Inflammatory macrophage (primary cell): Measurements from ENCODE around the gene ADSS1.

Experiments used
- DNase-seq, 2 donors: peaks; one replicate each; pipeline ENCODE4 v3.0.0-alpha.2; 2020 to 2022

Gene ADSS1

DNA sequence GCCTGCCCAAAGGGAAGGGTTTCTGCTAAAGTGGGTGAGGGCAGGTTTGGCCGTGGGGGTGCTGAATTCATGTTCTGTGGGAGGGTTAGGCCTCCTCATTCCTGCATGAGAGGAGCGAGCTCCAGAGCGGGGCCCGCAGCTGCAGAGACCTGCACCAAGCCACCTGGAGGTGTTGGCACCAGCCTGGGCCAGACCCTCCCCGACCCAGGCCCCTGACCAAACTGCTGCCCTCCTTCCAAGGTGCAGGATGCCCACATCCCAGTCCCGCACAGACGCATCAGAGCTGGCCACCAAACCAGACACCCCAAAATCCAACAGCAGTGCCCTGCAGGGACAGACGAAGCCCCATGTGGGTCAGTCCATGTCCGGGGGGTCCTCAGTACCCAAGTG, 10.6 kb downstream of the ADSS1 start:
- DNase-seq: no peak

DNA sequence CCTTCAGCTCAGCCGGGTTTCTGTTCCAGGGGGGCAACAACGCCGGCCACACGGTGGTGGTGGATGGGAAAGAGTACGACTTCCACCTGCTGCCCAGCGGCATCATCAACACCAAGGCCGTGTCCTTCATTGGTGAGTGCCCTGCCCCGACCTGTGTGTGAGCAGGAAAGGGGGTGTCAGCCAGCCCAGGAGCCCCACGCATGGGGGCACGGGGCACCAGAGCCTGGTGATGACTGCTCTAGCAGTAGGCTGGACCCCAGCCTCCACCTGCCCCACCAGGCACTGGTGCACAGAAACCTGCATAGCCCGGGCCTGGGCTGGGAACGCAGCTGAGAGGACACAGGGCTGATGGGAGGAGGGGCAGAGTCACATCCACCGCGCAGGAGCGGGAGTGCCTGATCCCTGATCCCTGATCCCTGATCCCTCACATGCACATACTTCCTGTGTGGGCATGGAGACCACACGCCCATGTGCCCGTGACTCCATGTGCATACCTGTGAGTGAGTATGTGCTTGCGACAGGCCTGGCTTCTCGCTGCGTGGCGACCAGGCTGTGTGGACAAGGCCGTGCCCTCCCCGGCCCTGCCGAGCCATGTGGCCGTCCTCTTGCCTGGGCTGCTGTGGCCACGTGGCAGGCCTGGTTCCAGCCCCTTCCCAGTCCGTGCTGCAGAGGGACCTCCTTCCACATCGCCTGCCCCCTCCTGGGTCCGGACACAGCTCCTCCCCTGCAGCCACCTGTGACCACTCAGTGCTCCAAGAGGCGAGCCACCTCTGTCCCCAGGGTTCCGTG, 11.2 kb downstream of the ADSS1 start:
- no peak for DNase-seq

DNA sequence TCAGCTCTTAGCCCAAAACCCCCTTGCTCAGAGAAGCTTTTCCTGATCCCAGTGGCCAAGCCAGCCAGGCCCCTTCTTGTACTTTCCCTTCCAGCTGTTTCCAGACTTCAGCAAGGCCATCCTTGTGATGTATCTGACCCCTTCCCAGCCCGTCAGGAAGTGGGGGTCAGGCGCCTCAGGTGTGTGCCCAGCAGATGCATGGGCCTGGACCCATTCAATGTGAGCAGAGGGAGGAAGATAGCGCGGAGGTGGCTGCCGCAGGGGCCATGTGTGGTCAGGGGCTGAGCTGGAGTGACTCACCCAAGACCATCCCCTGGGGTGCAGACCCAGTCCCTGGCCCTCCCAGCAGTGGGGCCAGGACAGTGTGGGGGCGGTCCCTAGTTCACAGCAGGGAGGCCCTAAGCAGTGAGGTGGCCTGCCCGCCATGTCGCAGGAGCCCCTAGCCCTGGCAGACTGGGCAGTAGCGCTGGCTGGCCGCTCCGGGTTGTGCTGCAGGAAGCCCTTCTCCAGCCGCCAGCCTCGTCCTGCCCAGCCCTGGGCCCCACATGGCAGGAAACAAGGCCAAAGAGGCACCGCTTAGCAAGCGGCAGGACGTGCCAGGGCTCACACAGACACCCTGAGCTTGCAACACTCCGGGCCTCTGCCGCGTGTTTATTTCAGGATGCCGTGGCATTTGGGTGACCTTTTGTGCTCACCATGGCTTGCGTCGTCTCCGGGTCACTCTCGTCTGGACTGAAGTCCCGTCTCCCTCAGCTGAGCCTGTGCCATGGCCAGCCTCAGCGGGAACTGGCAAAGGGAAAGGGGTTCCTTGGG, 12.0 kb downstream of the ADSS1 start:
- DNase-seq: peak; percentile 67 to 78

DNA sequence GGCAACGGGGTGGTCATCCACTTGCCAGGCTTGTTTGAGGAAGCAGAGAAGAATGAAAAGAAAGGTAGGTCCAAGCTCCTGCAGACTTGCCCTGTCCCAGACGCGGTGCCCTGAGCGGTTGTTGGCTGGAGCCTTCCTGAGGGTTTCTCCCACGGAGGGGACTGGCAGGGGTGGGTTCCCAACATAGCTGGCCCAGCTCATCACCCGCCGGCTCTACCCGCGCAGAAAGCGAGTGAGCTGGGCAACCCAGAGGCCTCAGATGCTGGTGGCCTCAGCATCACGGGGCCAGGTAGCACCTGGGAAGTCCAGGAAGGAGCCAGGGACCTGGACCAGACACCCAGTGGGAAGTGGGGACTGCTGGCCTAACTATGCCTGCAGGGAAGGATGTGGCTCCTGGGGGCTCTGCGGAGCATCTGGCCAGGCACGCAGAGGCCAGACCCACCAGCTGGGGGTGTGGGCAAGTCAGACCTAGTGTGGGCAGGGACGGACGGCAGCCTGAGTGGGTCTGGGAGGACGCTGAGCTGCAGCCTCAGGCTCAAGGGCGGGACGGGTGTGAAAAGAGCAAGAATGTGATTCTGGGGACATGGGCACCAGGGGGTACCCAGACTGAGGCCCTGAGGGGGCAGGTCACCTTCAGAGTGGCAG, 14.5 kb downstream of the ADSS1 start:
- DNase-seq: no peak

DNA sequence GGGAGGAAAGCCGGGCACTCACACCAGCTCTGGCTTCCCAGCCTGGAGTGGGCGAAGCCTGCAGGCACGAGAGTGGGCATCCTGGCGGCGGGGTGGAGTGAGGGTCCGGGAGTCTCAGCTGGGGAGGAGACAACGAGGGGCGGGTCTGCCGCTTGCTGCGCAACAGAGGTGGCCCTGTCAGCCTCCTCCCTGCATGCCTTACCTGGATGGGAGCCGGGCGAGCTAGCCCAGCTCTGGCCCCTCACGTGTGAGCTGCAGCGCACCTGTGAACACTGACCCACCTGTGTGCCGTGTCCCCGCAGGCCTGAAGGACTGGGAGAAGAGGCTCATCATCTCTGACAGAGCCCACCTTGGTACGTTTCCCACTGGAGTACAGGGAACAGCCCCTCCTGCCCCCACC, 15.0 kb downstream of the ADSS1 start:
- no peak for DNase-seq

DNA sequence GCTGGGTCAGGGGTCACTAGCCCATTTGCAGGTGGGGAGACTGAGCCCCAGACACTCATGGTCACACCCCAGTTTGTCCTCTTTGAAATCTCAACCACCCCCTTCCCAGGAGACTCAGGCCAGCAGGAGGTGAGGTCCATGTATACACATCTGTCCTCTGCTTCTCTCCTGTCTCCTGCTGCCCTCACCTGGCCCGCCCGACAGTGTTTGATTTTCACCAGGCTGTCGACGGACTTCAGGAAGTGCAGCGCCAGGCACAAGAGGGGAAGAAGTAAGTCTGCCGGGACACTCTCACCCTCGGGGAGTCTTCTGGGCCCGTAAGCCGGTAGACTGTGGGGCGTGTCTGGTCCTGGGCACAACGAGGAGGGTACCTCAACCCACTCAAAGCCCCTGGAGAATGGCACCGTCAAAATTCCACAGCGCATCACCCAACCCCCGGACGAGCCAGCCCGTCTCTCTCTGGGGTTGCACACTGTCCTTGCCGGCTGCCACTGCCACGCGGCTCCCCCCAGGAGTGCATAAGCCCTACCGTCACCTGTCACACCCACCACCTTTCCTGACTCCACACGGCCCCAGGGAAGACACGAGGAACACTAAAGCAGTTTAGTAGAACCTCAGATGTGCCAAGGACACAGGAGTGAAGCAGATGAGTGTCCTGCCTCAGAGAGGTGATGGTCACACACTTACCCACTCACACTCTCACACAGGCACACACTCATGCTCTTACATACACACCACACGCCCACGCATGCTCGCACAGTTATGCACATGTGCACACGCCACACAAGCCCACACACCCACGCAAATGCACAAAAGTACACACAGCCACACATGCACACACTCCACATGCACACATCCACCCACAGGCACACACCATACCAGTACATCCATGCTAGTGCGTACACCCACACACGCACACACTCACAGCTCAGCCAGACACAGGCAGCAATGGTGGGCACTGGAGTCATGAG, 15.8 kb downstream of the ADSS1 start:
- no peak for DNase-seq

DNA sequence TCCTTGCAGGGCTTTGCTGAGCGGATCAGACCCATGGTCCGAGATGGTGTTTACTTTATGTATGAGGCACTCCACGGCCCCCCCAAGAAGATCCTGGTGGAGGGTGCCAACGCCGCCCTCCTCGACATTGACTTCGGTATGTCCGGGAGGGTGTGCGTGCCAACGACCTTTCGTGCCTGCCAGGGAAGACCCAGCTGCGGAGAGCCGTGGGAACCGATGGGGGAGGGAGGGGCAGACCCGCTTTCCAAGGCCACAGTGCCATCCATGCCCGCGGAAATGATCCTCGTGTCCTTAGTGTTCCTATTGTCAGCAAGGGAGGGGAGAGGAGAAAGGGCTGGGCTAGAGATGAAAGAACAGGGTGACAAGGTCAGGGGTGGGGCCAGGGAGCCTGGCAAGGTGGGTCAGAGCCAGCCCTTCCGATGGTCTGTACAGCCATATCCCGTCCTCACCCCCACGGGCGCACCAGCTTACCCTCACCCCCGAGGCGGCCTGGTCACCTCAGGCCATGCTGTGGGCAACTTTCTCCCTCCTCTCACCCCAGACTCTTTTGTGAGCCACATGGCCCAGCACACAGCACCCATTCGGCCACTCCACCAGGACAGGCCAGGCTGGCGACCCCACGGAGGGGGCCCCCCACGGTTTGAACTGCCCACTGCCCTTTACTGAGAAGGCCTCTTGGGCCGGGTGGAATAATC, 17.2 kb downstream of the ADSS1 start:
- DNase-seq: no peak

DNA sequence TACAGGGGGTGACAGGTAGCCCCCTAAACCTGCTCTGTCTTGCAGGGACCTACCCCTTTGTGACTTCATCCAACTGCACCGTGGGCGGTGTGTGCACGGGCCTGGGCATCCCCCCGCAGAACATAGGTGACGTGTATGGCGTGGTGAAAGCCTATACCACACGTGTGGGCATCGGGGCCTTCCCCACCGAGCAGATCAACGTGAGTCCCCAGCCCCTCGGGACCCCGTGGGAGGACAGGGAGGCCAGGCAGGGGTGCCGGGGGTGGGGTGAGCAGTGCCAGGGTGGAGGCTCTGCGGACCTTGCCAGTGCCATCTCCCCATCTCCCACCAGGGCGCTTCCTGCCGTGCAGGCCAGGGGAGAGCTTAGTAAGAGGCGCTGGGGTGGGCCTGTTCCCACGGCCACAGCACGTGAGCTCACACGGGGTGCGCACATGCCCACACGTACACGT, 17.8 kb downstream of the ADSS1 start:
- no peak for DNase-seq

DNA sequence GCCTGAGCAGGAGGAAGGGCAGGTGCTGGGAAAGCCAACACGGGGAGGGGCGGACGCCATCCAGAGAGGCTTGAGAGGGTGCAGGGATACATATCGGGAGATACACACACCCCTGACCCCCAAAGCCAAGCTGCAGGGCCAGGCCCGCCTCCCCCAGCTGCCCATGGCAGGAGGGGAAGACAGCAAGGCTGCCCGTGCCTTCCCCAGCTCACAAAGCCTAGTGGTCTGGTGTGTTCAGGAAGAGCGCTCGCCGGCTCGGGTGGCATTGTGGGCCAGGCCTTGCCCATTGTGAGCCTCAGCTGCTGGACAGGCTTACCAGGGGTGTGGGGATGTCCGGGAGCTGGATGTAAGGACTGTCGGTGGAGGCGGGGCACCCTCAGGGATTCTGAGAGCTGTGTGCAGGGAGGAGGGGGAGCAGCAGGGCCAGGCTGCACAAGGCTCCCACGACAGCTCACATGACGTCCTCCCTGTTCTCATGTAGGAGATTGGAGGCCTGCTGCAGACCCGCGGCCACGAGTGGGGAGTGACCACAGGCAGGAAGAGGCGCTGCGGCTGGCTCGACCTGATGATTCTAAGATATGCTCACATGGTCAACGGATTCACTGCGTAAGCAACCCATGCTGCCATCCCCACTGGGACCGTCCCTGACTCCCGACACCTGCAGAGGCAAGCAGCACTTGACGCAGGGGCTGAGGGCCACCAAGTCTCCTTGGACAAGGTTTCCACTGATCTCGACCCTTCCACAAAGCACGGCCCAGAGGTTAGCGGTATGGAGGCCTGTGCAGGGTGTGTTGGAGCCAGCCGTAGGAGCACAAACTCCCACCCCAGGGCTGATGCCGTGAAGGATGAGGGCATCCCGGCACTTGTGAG, 18.8 kb downstream of the ADSS1 start:
- no peak for DNase-seq

DNA sequence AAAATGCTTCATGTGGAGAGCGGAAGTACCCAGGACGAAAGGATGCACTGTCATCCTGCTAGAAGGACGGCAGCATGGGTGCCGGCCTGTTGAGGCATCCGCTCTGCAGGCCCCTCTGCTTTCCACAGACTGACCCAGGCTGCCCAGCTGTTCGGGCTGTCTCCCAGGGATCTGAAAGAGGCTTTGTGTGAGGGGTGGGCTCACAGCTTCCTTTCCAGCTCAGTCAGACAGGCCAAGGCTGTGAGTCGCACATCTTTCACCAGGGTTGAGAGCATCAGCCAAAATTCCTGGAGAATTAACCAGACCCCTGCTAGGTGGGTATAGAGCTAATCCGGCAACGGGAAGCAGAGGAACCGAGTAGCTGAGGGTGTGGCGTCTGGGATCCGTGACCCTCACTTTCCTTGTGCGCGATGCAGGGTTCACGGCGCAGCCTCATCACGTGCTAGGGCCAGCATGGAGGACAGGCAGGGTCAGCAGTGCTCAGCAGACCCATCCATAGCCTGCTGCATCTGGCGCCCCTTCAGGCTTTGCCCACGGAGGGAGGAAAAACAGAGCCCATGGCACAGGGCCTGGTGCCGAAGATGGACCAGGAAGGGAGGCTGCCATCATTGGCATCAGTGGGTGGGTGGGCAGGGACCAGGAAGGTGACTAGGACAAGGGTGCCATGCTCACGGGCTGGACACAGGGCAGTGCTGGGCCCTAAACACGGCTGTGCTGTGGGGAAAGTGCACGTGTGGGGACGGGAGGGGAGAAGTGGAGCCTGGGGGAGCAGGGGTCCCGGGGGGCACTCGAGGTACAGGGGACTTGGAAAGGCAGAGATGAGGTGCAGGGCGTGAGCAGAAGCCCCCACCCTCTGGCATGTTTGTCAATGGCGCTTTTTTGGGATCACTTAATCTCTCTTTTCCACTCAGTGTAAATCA, 19.7 kb downstream of the ADSS1 start:
- no peak for DNase-seq

DNA sequence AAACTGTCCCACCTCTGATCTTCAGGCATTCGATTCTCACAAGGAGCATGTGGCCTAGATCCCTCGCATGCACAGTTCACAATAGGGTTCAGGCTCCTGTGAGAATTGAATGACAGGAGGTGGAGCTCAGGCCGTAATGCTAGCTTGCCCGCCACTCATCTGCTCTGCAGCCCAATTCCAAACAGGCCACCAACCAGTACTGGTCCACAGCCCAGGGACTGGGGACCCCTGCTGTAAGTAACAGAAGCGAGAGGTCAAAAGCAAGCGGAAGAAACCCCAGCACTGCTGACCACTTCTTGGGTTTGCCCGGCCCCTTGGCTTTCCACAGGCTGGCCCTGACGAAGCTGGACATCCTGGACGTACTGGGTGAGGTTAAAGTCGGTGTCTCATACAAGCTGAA, 20.5 kb downstream of the ADSS1 start:
- DNase-seq: no peak

DNA sequence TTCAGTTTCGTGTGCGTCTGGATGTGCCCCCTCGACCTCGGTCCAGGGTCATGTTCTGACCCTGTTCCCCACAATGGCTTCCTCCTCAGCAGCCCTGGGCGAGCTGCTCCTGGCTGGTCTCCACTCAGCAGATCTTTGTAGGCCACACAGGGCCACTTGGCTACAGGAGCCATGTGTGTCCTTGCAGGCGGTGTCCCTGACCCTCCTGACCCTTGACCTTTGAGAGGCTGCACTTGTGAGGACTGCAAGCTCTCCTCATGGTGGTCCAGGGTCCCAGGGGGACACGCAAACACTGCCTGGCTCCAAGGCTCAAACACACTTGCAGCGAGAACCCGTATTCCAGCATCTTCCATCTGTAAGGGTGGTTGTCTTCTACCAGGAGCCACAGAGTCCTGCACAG, 21.4 kb downstream of the ADSS1 start:
- DNase-seq: no peak

DNA sequence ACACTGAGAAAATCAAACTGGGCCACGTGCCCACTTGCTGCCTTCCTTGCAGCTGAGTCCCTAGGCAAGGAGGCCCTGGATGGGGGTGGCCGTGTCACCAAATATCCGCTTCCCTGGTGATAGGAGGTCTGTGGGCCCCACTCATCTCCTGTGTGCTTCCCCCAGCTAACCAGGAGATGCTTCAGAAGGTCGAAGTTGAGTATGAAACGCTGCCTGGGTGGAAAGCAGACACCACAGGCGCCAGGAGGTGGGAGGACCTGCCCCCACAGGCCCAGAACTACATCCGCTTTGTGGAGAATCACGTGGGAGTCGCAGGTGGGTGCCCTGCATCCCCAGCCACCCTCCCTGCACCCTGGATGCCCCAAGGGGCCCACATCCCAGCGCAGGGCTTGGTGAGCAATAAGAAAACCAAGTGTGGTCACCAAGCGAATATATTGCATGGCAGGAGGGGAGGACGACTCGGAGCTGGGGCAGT, 22.1 kb downstream of the ADSS1 start:
- no peak for DNase-seq

DNA sequence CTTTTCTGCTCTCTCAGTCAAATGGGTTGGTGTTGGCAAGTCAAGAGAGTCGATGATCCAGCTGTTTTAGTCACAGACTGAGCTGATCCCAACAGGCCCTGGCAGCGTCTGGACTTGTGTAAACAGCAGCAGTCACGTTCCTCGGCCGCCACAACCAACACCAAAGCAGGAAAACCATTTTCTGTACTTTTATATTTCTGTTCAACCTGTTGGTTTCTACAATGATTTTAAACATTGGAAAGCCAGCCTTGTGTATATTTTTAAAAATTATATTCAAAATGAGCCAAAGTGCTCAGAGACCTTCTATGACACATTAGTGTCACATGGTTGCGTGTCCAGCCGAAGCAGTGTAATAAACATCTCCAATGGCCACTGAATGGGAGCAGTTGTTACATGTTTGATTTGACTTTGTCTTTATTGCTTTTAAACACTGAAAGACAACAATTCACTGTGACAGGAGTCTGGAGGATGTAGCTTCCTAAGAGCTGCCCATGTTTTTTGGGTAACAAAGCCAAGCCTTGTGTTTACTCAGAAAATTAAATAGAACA, 23.0 kb downstream of the ADSS1 start:
- no peak for DNase-seq

DNA sequence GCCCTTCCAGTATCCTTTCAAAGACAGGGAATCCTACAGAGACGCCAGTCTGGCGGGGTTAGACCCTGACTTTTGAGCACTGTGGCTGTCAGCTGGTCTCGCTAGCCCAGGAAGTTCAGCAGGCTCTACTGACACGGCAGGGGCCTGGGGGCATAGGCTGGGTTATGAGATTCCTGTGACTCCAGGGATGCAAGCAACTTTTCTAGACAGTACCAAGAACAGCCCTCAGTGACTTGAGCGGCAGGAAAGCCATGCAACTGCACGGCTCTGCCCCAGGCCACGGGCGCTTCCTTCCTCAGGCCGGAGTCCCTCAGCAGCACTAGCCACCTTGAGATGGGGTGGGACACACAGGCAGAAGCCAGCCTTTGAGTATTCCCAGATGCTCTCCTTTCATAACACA, 23.8 kb downstream of the ADSS1 start:
- no peak for DNase-seq

DNA sequence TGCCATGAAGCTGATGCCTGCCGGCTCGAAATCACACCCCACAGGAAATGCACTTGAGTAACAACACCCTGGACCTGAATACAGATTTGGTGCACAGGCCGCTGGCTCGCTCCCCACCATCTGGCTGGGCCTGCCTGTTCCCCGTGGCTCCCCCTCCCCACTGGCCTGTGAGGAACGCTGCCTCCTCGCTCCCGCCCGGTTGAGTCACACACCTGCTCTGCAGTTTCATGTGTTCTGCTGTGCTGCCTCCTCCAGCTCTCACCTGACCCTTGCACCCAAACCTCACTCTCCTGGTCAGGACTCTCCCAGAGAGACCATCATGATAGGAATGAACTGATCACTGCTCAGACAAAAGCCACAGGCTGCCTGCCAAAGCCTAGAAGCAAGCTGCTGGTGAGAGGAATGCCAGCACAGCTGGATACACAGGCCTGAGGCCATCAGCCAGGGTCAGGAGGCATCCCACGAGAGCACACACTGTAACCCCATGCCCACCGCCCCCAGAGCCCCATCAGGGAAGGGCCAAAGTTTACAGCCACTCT, 25.2 kb downstream of the ADSS1 start:
- no peak for DNase-seq

DNA sequence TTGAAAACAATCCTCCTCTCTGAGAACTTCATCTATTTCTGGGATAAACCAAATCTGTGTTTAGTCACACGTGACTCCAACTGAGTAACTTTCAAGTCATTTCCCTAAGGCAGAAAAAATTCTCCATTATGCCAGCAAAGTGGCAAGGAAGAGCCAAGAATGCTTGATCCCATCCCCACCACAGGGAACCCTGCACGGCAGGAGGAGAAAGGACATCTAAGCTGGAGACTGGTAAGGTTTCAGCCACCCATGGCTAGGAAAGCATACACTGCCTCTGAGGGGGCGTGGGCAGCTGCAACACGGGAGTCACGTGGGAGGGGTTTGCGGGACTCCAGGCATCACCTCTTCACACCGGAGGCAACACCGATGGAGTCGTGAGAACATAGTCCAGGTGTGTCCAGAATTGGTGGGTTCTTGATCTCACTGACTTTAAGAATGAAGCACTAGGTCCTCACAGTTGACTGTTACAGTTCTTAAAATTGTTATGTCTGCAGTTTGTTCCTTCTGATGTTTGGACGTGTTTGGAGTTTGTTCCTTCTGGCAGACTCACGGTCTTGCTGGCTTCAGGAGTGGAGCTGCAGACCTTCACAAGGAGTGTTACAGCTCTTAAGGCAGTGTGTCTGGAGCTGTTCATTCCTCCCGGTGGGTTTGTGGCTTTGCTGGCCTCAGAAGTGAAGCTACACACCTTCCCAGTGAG, 26.2 kb downstream of the ADSS1 start:
- DNase-seq: no peak

DNA sequence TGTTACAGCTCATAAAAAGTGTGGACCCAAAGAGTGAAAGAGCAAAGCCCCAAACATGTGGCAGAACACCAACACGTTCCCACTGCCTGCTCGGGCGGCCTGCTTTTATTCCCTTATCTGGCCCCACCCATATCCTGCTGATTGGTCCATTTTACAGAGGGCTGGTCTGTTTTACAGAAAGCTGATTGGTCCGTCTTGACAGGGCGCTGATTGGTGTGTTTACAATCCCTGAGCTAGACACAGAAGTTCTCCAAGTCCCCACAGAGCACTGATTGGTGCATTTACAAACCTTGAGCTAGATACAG, 26.7 kb downstream of the ADSS1 start:
- DNase-seq: peak in 1 of 2 donors; percentile 12
